ENCODE results near the gene CMYA5.

GRCh38 chr5:79705632-79706031, 16.0 kb downstream of the CMYA5 start:
- TF ChIP-seq, protein P1, sequence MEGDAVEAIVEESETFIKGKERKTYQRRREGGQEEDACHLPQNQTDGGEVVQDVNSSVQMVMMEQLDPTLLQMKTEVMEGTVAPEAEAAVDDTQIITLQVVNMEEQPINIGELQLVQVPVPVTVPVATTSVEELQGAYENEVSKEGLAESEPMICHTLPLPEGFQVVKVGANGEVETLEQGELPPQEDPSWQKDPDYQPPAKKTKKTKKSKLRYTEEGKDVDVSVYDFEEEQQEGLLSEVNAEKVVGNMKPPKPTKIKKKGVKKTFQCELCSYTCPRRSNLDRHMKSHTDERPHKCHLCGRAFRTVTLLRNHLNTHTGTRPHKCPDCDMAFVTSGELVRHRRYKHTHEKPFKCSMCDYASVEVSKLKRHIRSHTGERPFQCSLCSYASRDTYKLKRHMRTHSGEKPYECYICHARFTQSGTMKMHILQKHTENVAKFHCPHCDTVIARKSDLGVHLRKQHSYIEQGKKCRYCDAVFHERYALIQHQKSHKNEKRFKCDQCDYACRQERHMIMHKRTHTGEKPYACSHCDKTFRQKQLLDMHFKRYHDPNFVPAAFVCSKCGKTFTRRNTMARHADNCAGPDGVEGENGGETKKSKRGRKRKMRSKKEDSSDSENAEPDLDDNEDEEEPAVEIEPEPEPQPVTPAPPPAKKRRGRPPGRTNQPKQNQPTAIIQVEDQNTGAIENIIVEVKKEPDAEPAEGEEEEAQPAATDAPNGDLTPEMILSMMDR (conservative IDR thresholded peaks at IDR 0.05; ENCODE audit: low read depth, low read length), result no peak
- TF ChIP-seq POLR2A (IDR thresholded peaks at IDR 0.05; ENCODE audit: low read depth, low read length) (no peak), MAFK (IDR thresholded peaks at IDR 0.05; ENCODE audit: low read depth, low read length) (no peak), RAD21 (IDR thresholded peaks at IDR 0.05; ENCODE audit: low read length) (no peak), RCOR1 (IDR thresholded peaks at IDR 0.05; ENCODE audit: insufficient replicate concordance, low read length) (no peak), FOS (IDR thresholded peaks at IDR 0.05; ENCODE audit: low read depth, low read length) (no peak), SMC3 (IDR thresholded peaks at IDR 0.05; ENCODE audit: low read depth, low read length) (no peak), RFX5 (IDR thresholded peaks at IDR 0.05; ENCODE audit: low read depth, low read length) (no peak), BHLHE40 (IDR thresholded peaks at IDR 0.05; ENCODE audit: low read depth, low read length) (no peak), MXI1 (IDR thresholded peaks at IDR 0.05; ENCODE audit: borderline replicate concordance, low read depth, low read length) (no peak), CHD1 (IDR thresholded peaks at IDR 0.05; ENCODE audit: low read depth, low read length) (no peak)
